IPS-18c (cell line): ENCODE results near the gene STK16.
A peak's percentile ranks its signal among the peaks of the same experiment; 100 is the strongest.

Source experiments
- H3K4me3 ChIP-seq: 2 replicates; pipeline ENCODE4 v1.7.0; 2013; ENCODE audit warnings: low read depth, mild to moderate bottlenecking, low read length, moderate library complexity; ENCODE audit not compliant: insufficient read depth
- H3K9me3 ChIP-seq: one replicate; pipeline ENCODE4 v1.6.1; 2013; ENCODE audit warnings: mild to moderate bottlenecking, low read length, moderate library complexity; ENCODE audit not compliant: control insufficient read depth, insufficient read depth

The STK16 gene

GRCh38 chr2:219289537-219290361 lies 44.5 kb downstream of the STK16 start:
- H3K4me3 ChIP-seq = no peak overlapping the region

DNA sequence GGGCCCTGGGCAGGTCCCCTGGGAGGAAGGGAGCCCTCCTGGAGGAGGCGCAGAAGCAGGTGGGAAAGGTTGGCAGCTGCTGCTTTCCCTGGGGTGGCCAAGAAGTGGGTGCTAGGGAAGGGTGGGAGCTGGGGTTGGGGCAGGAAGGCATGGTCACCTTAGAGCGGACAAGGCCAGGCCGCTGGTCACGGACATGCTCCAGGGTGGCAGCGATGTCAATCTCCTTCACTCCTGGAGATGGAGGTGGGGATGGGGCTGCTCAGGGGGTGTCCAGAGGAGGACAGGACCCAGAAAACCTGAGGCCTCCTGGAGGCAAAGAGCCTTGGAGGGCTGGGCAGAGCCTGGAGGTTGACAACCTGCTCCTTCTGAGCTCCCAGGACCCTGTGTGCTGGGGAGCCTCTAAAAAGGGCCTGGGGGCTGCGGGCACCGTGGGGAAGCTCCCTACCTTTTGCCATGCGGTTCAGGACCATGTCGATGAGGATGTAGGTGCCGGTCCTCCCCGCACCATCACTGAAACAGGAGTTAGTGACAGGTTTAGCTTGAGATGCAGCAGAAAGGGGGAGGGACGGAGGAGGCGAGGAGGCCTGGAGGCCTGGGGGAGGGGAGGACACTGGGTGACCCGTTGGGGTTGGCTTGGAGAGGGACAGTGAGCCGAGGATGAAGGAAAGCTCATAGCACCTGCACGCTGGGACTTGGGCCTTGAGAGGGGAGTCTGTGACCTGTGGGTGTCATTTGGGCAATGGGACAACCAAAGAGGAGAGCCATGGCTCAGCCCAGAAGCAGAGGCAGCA lies 45.3 kb downstream of the STK16 start:
- peaks cover 3% of the 10 kb centered on the region for H3K9me3 ChIP-seq
- H3K4me3 ChIP-seq = no peak overlapping the region

More at GRCh38 chr2:219289537-219290361, 44.5 kb downstream of the STK16 start:
- peaks cover 3% of the 10 kb centered on the region for H3K9me3 ChIP-seq

GRCh38 chr2:219291394-219291793 lies 46.1 kb downstream of the STK16 start:
- no peak overlapping the region for H3K4me3 ChIP-seq
- peaks cover 3% of the 10 kb centered on the region for H3K9me3 ChIP-seq

GRCh38 chr2:219291910-219292490 lies 46.7 kb downstream of the STK16 start:
- peaks cover 3% of the 10 kb centered on the region for H3K9me3 ChIP-seq

DNA sequence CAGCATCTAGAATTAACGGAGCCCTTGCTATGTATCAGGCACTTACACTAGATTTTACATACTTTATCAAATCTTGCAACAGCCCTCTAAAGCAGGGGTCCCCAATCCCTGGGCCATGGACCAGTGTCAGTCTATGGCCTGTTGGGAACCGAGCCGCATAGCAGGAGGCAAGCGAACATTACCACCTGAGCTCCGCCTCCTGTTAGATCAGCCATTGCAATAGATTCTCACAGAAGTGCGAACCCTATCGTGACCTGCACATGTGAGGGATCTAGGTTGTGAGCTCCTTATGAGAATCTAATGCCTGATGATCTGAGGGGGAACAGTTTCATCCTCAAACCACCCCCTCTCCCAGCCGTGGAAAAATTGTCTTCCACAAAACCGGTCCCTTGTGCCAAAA lies 47.3 kb downstream of the STK16 start:
- H3K9me3 ChIP-seq = peaks cover 3% of the 10 kb centered on the region
- H3K4me3 ChIP-seq = no peak overlapping the region

More at GRCh38 chr2:219291910-219292490, 46.7 kb downstream of the STK16 start:
- H3K4me3 ChIP-seq = no peak overlapping the region

- Histone ChIP-seq H3K9me3 (peaks cover 3% of the 10 kb centered on the region), H3K4me3 (no peak overlapping the region; the same call in 1 of the 2 replicates)
Observed at GRCh38 chr2:219293736-219294231, 48.5 kb downstream of the STK16 start.

GRCh38 chr2:219294356-219295351 lies 49.4 kb downstream of the STK16 start:
- Histone ChIP-seq H3K4me3 (peak overlapping the region; percentile 82), H3K9me3 (peaks cover 3% of the 10 kb centered on the region)

- no peak overlapping the region for H3K4me3 ChIP-seq
Observed at GRCh38 chr2:219296142-219296541, 50.9 kb downstream of the STK16 start.

DNA sequence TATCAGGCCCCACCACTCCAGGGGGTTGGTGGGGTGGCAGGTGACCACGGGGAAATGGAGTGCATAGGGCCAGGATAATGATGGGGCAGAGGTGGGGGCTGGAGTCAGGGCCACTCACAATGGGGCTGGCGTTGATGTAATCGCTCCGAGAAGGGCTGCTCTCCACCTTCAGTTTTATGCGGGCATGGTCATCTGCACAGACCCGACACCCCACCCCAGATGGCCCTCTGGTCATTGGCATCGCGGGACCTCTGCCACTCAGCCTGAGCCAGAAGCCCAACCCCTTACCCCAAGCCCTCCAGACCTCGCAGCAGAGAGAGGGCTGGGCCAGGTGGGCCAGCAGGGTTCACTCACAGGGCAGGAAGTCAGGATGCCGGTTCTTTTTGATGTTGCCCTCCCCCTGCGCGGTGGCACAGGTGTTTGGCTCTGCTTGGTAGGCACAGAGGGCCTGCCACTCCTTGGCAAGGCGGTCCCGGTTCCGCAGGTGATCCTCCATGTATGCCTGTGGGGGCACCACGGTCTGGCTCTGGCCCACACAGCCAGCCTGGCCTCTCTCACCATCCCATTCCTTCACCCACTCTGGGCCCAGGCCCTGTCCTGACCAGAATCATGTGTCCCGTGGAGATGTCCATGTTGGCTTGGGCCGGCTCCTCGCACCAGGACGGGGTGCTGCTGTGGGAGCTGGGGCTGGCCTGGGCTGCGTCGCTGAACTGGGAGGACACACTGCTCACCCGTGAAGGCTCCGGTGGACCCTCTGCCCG lies 51.5 kb downstream of the STK16 start:
- H3K9me3 ChIP-seq = peaks cover 3% of the 10 kb centered on the region
- no peak overlapping the region for H3K4me3 ChIP-seq

More at GRCh38 chr2:219296142-219296541, 50.9 kb downstream of the STK16 start:
- peaks cover 3% of the 10 kb centered on the region for H3K9me3 ChIP-seq

GRCh38 chr2:219297766-219298456 lies 52.6 kb downstream of the STK16 start:
- H3K4me3 ChIP-seq = no peak overlapping the region
- peaks cover 3% of the 10 kb centered on the region for H3K9me3 ChIP-seq

DNA sequence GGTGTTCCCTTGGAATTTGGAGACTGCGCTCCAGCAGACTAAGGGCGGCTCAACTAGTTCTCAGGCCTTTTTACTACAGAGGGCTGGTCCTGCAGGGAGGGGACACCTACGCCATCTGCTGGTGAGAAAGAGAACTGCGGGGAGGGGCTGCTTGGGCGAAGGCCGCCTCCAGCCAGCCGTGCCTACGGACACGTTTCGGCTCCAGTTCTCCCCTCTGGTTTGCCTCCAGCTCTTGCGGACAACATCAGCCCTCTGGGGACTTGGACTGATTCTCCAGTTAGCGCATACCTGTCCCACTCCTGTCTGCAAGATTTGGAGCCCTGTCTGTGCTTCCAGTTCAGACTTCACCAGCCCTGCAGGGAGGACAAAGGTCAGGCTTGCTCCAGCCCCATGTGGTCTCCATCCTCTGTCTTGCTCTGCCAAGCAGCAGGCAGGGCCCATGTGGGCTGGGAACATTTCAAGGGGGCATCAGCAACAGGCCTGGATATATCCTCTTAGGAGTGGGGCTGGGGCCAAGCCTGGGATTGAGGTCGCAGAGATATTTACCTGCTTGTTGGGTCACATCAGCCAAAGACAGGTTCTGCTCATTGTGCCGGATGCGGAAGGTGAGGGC lies 53.6 kb downstream of the STK16 start:
- Histone ChIP-seq H3K4me3 (no peak overlapping the region), H3K9me3 (peaks cover under 1% of the 10 kb centered on the region)

GRCh38 chr2:219299372-219299760 lies 54.1 kb downstream of the STK16 start:
- H3K4me3 ChIP-seq = no peak overlapping the region
- H3K9me3 ChIP-seq = no peaks in the 10 kb centered on the region
